ENCODE results near the gene DAPP1. TPM values are rescaled to one million over a fixed set of nuclear protein-coding genes. Genes with fewer than 3 reads are reported as not detected.
"Not testable (repeated sequence)": the region's sequence is repeated elsewhere in the genome, so short reads cannot be mapped to it uniquely, and the experiment has no call there.

DAPP1 gene
- total RNA-seq (2014; rRNA removed; shearing (Covaris generic)), result not detected in 2 replicates

GRCh38 chr4:99816545-99817308 lies at the start of gene DAPP1:
Gene DAPP1 (plus strand): TSS chr4:99816827. CDS start chr4:99816914, 87 bp downstream.
- H3K36me3 ChIP-seq (replicated peaks; ENCODE audit: control insufficient read depth, insufficient read depth, low read length), result no peaks in the 10 kb centered on the region
- no peak within 1 kb of the TSS for H3K4me3 ChIP-seq (ENCODE audit: insufficient read depth, low read depth, low read length)
- DNase-seq, result no peak
- H3K27me3 ChIP-seq (ENCODE audit: control insufficient read depth, insufficient read depth, low read length), result no peaks in the 10 kb centered on the region

DNA sequence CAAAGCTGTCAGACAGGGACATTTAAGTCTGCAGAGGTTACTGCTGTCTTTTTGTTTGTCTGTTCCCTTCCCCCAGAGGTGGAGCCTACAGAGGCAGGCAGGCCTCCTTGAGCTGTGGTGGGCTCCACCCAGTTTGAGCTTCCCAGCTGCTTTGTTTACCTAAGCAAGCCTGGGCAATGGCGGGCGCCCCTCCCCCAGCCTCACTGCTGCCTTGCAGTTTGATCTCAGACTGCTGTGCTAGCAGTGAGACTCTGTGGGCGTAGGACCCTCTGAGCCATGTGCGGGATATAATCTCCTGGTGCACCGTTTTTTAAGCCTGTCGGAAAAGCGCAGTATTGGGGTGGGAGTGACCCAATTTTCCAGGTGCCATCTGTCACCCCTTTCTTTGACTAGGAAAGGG lies 45.8 kb upstream of the DAPP1 start:
- H3K4me3 ChIP-seq (ENCODE audit: insufficient read depth, low read depth, low read length); H3K36me3 ChIP-seq (replicated peaks; ENCODE audit: control insufficient read depth, insufficient read depth, low read length); DNase-seq; H3K27me3 ChIP-seq (ENCODE audit: control insufficient read depth, insufficient read depth, low read length): not testable (repeated sequence)

DNA sequence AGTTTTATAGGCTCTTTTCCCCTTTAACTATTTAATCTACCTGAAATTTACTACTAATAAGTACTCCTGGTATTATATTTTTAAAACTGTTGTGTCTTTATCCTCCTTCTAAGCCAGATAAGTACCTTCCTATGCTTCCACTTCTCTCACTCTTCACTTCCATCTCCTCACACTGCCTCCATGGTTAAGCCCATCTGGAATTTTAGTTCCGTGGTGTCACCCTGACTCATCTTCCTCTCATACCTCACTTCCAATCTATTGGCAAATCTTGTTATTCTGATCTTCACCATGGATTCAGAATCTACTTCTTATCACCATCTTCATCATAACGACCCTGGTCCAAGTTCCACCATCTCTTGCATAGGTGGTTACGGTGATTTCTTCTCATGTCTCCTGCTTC lies 32.7 kb upstream of the DAPP1 start:
- Histone ChIP-seq H3K4me3 (ENCODE audit: insufficient read depth, low read depth, low read length) (no peak overlapping the region), H3K36me3 (replicated peaks; ENCODE audit: control insufficient read depth, insufficient read depth, low read length) (no peaks in the 10 kb centered on the region), H3K27me3 (ENCODE audit: control insufficient read depth, insufficient read depth, low read length) (no peaks in the 10 kb centered on the region; the same call in 1 of the 2 replicates)
- no peak for DNase-seq

GRCh38 chr4:99784842-99785241 lies 31.8 kb upstream of the DAPP1 start:
- no peak overlapping the region for H3K4me3 ChIP-seq (ENCODE audit: insufficient read depth, low read depth, low read length)
- H3K27me3 ChIP-seq (ENCODE audit: control insufficient read depth, insufficient read depth, low read length), result no peaks in the 10 kb centered on the region; the same call in 1 of the 2 replicates

GRCh38 chr4:99790796-99791617 lies 25.6 kb upstream of the DAPP1 start:
- no peak for DNase-seq
- no peaks in the 10 kb centered on the region for H3K36me3 ChIP-seq (replicated peaks; ENCODE audit: control insufficient read depth, insufficient read depth, low read length)
- no peaks in the 10 kb centered on the region for H3K27me3 ChIP-seq (ENCODE audit: control insufficient read depth, insufficient read depth, low read length)
- H3K4me3 ChIP-seq (ENCODE audit: insufficient read depth, low read depth, low read length), result no peak overlapping the region

More at GRCh38 chr4:99784842-99785241, 31.8 kb upstream of the DAPP1 start:
- no peaks in the 10 kb centered on the region for H3K36me3 ChIP-seq (replicated peaks; ENCODE audit: control insufficient read depth, insufficient read depth, low read length)
- no peak for DNase-seq

DNA sequence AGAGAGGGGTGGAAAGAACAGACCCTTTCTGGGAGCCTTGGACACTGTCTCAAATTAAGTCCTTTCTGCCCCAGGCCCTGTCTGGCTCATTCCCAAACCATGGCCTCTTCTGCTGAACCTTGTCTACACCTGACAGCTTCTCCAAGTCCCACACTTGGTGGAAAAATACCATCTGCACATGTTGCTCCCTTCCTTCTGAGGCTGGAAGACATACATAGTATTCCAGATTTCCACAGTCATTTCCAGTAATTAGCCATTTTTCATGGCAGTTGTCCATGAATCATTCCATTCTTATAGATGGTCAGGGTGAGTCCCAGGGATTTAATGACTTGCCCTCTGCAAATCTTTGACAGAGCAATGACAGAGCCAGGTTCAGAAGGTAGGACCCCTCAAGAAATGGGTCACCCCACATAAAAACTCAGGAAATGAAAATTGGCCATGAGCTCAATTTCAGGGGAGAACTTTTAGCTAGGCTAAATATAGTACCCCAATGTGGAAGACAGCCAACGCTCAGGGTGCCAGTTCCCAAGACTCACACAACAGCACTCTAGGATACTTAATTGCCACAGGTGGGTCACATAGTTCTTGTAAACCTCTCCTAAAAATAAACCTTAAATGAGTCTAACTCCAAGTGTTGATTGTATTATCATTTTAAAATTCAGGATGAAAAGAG lies 16.2 kb upstream of the DAPP1 start:
- Histone ChIP-seq H3K36me3 (replicated peaks; ENCODE audit: control insufficient read depth, insufficient read depth, low read length) (no peaks in the 10 kb centered on the region), H3K4me3 (ENCODE audit: insufficient read depth, low read depth, low read length) (no peak overlapping the region), H3K27me3 (ENCODE audit: control insufficient read depth, insufficient read depth, low read length) (no peaks in the 10 kb centered on the region)
- DNase-seq, result no peak

- Histone ChIP-seq H3K27me3 (ENCODE audit: control insufficient read depth, insufficient read depth, low read length) (no peaks in the 10 kb centered on the region), H3K4me3 (ENCODE audit: insufficient read depth, low read depth, low read length) (no peak overlapping the region), H3K36me3 (replicated peaks; ENCODE audit: control insufficient read depth, insufficient read depth, low read length) (no peaks in the 10 kb centered on the region)
- no peak for DNase-seq
Observed at GRCh38 chr4:99801005-99801699, 15.5 kb upstream of the DAPP1 start.

DNA sequence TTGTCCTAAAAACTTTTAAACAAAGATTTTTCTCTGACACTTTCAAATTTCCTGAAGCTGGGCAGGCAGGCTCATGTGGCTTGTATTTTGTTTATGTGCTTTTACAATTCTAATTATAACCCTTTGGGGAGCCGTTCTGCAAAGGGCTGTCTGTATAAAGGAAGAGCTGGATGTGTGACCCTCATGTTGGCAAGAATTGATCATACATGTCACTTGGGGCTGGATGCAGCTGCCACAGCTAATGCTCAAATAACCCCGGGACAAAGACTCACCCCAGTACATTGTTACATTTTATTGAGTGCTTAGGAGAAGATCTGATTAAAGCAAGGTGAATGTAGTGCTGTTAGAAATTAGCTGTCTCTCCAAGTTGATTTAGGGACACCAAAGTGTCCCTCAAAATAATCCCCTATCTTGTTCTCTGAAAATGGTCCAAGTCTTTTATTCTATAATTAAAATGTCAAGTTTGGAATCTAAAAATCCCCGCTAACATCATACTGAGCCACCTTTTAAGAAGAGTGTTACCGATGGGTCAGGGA lies 13.0 kb upstream of the DAPP1 start:
- no peak for DNase-seq
- Histone ChIP-seq H3K36me3 (replicated peaks; ENCODE audit: control insufficient read depth, insufficient read depth, low read length) (no peaks in the 10 kb centered on the region), H3K27me3 (ENCODE audit: control insufficient read depth, insufficient read depth, low read length) (no peaks in the 10 kb centered on the region), H3K4me3 (ENCODE audit: insufficient read depth, low read depth, low read length) (no peak overlapping the region)

DNA sequence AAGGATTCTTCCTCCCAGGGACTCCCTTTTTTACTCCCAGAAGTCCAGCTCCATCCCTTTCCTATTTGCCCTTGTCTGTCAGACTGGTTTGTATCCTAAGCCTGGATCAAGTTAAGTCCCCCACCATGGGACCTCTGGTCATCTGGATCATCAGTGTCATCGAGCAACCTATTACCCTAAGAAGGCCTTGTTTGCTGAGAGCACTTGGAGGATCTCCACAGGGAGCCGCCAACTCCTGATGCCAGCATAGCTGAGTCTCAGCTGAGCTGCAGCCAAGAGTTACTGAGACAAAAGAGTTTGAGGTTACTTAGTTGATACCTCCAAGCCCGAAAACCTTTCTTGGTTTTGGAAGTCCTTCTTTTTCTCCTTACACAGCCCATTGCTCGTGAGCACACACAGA lies 10.1 kb upstream of the DAPP1 start:
- Histone ChIP-seq H3K36me3 (replicated peaks; ENCODE audit: control insufficient read depth, insufficient read depth, low read length) (no peaks in the 10 kb centered on the region), H3K4me3 (ENCODE audit: insufficient read depth, low read depth, low read length) (no peak overlapping the region), H3K27me3 (ENCODE audit: control insufficient read depth, insufficient read depth, low read length) (no peaks in the 10 kb centered on the region)
- DNase-seq, result no peak

GRCh38 chr4:99807666-99808065 lies 9.0 kb upstream of the DAPP1 start:
- no peak for DNase-seq
- Histone ChIP-seq H3K36me3 (replicated peaks; ENCODE audit: control insufficient read depth, insufficient read depth, low read length) (no peaks in the 10 kb centered on the region), H3K27me3 (ENCODE audit: control insufficient read depth, insufficient read depth, low read length) (no peaks in the 10 kb centered on the region), H3K4me3 (ENCODE audit: insufficient read depth, low read depth, low read length) (no peak overlapping the region)

GRCh38 chr4:99808260-99808857 lies 8.3 kb upstream of the DAPP1 start:
- Histone ChIP-seq H3K27me3 (ENCODE audit: control insufficient read depth, insufficient read depth, low read length) (no peaks in the 10 kb centered on the region), H3K4me3 (ENCODE audit: insufficient read depth, low read depth, low read length) (no peak overlapping the region), H3K36me3 (replicated peaks; ENCODE audit: control insufficient read depth, insufficient read depth, low read length) (no peaks in the 10 kb centered on the region)
- DNase-seq, result peak; percentile 49

- H3K27me3 ChIP-seq (ENCODE audit: control insufficient read depth, insufficient read depth, low read length), result no peaks in the 10 kb centered on the region
- DNase-seq, result no peak
- H3K4me3 ChIP-seq (ENCODE audit: insufficient read depth, low read depth, low read length), result no peak overlapping the region
- H3K36me3 ChIP-seq (replicated peaks; ENCODE audit: control insufficient read depth, insufficient read depth, low read length), result no peaks in the 10 kb centered on the region
Observed at GRCh38 chr4:99809326-99809725, 7.3 kb upstream of the DAPP1 start.

DNA sequence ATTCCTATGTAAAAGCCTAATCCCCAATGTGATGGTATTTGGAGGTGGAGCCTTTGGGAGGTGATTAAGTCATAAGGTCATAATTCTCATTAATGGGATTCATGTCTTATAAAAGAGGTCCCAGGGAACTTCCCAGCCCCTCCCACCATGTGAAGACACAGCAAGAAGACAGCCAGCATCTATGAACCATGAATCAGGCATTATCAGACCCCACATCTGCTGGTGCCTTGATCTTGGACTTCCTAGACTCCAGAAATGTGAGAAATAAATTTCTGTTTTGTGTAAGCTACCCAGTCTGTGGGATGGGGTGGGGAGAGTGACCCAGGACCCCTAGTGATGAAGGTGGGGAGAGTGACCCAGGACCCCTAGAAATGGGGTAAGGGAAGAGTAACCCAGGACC lies 6.1 kb upstream of the DAPP1 start:
- Histone ChIP-seq H3K4me3 (ENCODE audit: insufficient read depth, low read depth, low read length) (no peak overlapping the region), H3K27me3 (ENCODE audit: control insufficient read depth, insufficient read depth, low read length) (no peaks in the 10 kb centered on the region), H3K36me3 (replicated peaks; ENCODE audit: control insufficient read depth, insufficient read depth, low read length) (no peaks in the 10 kb centered on the region)

GRCh38 chr4:99811117-99811516 lies 5.5 kb upstream of the DAPP1 start:
- no peak for DNase-seq
- Histone ChIP-seq H3K36me3 (replicated peaks; ENCODE audit: control insufficient read depth, insufficient read depth, low read length) (no peaks in the 10 kb centered on the region), H3K4me3 (ENCODE audit: insufficient read depth, low read depth, low read length) (no peak overlapping the region), H3K27me3 (ENCODE audit: control insufficient read depth, insufficient read depth, low read length) (no peaks in the 10 kb centered on the region)

More for the DNA sequence above, 6.1 kb upstream of the DAPP1 start:
- DNase-seq, result no peak
